SIG-M5 (cell line): ENCODE measurements around the gene KANK2.
"Not testable (repeated sequence)": the region's sequence is repeated elsewhere in the genome, so short reads cannot be mapped to it uniquely, and the experiment has no call there.

Source experiments
- DNase-seq: peaks from one replicate; lab custom pipeline; 2025; lab: John Stamatoyannopoulos, UW

Gene KANK2

DNA sequence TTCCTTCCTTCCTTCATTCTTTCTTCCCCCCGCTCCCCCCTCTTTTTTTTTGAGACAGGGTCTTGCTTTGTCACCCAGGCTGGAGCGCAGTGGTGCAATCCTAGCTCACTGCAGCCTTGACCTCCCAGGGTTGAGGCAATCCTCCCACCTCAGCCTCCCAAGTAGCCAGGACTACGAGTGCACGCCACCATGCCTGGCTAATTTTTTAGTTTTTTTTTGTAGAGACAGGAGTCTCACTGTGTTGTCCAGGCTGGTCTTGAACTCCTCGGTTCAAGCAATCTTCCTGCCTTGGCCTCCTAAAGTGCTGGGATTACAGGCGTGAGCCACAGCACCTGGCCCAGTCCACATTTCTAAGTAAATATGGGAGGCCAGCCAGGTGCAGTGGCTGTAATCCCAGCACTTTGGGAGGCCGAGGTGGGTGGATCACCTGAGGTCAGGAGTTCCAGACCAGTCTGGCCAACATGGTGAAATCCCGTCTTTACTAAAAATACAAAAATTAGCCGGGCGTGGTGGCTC lies 57.3 kb downstream of the KANK2 start:
- DNase-seq = not testable (repeated sequence)

GRCh38 chr19:11138601-11139300 lies 58.6 kb downstream of the KANK2 start:
- DNase-seq = no peak

DNA sequence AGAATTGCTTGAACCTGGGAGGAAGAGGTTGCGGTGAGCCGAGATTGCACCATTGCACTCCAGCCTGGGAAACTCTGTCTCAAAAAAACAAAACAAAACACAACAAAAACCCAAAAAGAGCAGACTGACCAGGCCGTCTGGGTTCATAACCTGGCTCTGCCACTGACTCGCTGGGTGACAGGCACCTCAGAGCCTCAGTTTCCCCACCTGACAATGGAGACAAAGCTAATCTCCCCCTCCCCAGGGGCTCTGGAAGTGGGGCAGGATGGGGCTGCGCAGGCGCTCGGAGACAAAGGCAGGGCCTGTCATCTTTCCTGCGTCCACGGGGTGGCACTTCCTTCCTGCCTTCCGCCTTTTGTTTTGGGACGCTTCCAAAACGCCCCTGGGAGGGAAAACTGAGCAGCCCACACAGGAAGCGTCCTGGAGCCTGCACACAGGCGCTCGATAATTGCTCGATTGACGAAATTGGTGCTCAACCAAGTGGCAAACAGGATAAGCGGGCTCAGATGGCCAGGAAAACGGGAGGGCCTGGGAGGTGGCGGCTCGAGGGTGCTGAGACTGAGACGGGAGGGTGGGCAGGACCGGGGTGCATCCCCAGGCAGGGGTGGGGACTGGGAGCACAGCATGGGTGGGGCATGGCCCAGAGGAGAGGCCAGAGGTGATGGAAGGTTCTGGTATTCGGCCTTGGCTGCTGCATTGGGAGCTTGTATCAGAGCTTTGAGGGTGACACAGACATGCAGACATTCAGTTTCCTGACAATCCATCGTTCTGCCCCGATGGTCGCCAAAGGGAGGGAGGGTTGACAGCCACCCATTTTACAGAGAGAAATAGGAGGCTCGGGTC lies 59.6 kb downstream of the KANK2 start:
- no peak for DNase-seq

DNA sequence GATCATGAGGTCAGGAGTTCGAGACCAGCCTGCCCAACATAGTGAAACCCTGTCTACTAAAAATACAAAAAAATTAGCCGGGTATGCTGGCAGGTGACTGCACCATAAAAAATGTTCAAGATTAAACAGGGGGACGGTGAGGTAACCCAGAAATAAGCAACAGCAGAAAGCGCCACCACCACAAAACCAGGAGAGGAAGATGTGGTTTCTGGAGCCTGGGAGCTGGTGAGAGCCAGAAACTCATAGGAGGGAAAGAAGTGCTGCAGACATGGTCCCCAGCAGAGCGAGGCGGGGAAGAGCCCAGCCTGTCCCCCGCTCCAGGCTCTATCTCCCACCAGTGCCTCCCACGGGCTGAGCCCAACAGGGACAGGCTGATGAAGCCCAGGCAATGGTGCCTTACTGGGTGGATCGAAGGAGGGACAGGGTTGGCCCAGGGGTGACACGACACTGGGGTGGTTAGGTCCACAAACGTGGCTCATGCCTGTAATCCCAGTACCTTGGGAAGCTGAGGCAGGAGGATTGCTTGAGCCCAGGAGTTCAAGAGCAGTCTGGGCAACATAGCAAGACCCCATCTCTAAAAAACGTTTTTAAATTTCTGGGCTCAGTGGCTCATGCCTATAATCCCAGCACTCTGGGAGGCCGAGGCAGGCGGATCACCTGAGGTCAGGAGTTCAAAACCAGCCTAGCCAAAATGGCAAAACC lies 60.8 kb downstream of the KANK2 start:
- DNase-seq = no peak

GRCh38 chr19:11131471-11131870 lies 65.9 kb downstream of the KANK2 start:
- no peak for DNase-seq

DNA sequence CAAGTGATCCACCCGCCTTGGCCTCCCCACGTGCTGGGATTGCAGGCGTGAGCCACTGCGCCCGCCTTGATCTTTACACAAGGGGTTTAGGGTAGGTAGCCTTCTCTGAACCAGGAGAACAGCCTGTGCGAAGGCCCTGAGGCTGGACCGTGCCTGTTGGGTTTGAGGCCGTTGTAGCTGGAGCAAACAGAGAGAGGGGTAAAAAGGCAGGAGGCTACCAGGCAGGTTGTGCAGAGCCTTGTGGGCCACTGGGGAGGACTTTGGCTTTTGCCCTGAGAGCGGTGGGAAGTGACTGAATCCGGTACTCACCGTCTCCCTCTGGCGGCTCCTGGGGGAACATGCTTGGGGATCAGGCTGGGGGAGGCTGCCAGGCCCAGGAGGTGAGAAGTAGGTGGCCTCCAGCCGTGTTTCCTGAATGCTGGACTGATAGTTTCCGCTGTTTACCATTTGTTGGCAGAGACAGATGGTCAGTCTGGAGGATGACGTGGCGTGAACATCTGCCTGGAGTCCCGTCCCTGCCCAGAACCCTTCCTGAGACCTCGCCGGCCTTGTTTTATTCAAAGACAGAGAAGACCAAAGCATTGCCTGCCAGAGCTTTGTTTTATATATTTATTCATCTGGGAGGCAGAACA lies 66.4 kb downstream of the KANK2 start:
- no peak for DNase-seq

- no peak for DNase-seq
Observed at GRCh38 chr19:11127905-11128304, 69.4 kb downstream of the KANK2 start.

GRCh38 chr19:11125994-11126685 lies 71.2 kb downstream of the KANK2 start:
- DNase-seq = no peak

DNA sequence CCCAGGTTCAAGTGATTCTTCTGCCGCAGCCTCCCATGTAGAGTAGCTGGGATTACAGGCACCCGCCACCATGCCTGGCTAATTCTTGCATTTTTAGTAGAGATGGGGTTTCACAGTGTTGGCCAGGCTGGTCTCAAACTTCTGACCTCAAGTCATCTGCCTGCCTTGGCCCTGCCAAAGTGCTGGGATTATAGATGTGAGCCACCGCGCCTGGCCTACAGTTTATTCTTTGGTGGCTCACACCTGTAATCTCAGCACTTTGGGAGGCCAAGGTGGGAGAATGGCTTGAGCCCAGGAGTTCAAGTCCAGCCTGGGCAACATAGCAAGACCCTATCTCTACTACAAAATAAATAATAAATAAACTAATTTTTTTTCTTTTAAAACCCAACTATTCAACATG lies 73.2 kb downstream of the KANK2 start:
- DNase-seq = not testable (repeated sequence)

DNA sequence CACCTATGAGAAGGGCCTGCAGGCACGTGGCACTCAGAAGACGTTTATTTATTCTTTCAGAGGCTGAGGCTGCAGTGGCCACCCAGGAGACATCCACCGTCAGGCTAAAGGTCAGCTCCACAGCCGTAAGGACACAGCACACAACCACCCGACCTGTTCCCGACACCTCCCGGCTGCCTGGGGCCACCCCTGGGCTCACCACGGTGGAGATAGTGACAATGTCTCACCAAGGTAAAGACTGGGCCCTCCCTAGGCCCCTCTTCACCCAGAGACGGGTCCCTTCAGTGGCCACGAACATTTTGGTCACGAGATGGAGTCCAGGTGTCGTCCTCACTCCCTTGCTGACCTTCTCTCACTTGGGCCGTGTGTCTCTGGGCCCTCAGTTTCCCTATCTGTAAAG lies 74.2 kb downstream of the KANK2 start:
- DNase-seq = no peak

DNA sequence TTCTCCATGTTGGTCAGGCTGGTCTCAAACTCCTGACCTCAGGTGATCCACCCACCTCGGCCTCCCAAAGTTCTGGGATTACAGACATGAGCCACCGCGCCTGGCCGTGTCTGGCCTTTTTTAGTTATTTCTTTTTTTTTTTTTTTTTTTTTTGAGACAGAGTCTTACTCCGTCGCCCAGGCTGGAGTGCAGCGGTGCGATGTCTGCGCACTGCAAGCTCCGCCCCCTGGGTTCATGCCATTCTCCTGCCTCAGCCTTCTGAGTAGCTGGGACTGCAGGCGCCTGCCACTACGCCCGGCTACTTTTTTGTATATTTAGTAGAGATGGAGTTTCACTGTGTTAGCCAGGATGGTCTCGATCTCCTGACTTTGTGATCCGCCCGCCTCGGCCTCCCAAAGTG lies 75.4 kb downstream of the KANK2 start:
- not testable (repeated sequence) for DNase-seq

GRCh38 chr19:11116507-11116906 lies 80.8 kb downstream of the KANK2 start:
- DNase-seq = no peak

- DNase-seq = no peak
Observed at GRCh38 chr19:11115895-11116446, 81.4 kb downstream of the KANK2 start.

DNA sequence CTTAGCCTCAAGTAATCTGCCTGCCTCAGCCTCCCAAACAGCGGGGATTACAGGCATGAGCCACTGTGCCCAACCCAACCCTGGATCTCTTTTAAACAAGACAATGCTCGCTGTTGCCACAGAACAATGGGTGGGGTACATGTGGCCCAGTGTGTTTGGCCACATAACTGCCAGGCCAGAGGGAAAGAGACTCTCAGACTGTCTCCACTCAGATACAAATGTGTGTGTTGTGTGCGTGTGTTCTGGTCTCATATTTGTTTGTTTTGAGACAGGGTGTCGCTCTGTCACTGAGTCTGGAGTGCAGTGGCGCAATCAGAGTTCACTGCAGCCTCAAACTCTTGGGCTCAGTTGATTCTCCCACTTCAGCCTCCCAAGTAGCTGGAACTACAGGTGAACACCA lies 82.3 kb downstream of the KANK2 start:
- DNase-seq = no peak
